ENCODE measurements around the gene ARPC1B. TPM values are rescaled to one million over a fixed set of nuclear protein-coding genes. Genes with fewer than 3 reads are reported as not detected.

Gene ARPC1B
- total and polyA plus RNA-seq, 2 of the 8 experiments (the other 6 are each of a cell fraction or from before 2014, with no cell fraction given), result 64.5 to 115 TPM

- TF ChIP-seq SIRT6 (IDR thresholded peaks at IDR 0.05; ENCODE audit: low read length), result no peak
- no peak for TF ChIP-seq CTBP2 (IDR thresholded peaks at IDR 0.05; ENCODE audit: borderline replicate concordance, insufficient read depth, insufficient read length, low read length)
- no peak for TF ChIP-seq SP1 (IDR thresholded peaks at IDR 0.05; ENCODE audit: low read depth, low read length)
- no peak for TF ChIP-seq HDAC2 (IDR thresholded peaks at IDR 0.05; ENCODE audit: borderline replicate concordance in 1 of 2, low read depth in 2 of 2, low read length in 2 of 2)
- TF ChIP-seq RFX5 (IDR thresholded peaks at IDR 0.05; ENCODE audit: borderline replicate concordance, low read depth, low read length), result no peak
These were observed 49.5 kb upstream of the ARPC1B start (continued) for GRCh38 chr7:99325001-99325493.

Measured in H1 (cell line).